Lower lobe of right lung (tissue), 2 donors: ENCODE measurements around the gene CLMP. TPM values are rescaled to one million over a fixed set of nuclear protein-coding genes. Genes with fewer than 3 reads are reported as not detected.
A peak's percentile ranks its signal among the peaks of the same experiment; 100 is the strongest.

Source experiments
- ATAC-seq, 2 donors: fragments of 200-7000 bp; cut with Tn5 transposase; one replicate each; pipeline ENCODE4 v1.9.1; 2020 to 2022; ENCODE audit warnings: mild to moderate bottlenecking in 2 of 2, moderate library complexity in 2 of 2
- DNase-seq: peaks from one replicate; pipeline ENCODE4 v3.0.0-alpha.2; 2020
- H3K27ac ChIP-seq: fragments of 200-600 bp; one replicate; pipeline ENCODE4 v1.8.0; 2022
- H3K27me3 ChIP-seq: fragments of 200-600 bp; one replicate; pipeline ENCODE4 v1.8.0; 2022; ENCODE audit warnings: low read depth
- H3K36me3 ChIP-seq: fragments of 200-600 bp; one replicate; pipeline ENCODE4 v1.8.0; 2022; ENCODE audit warnings: mild to moderate bottlenecking
- H3K4me1 ChIP-seq: fragments of 200-600 bp; one replicate; pipeline ENCODE4 v1.8.0; 2022
- H3K4me3 ChIP-seq: fragments of 200-600 bp; one replicate; pipeline ENCODE4 v1.8.0; 2022; ENCODE audit warnings: mild to moderate bottlenecking
- H3K9me3 ChIP-seq: fragments of 200-600 bp; one replicate; pipeline ENCODE4 v1.8.0; 2022
- intact Hi-C: fragments of 100-400 bp; cut with DNase I; formaldehyde crosslinking; loops from one replicate; pipeline ENCODE4 v1.11.0; 2022
- long read RNA-seq: library from polyadenylated mRNA; unstranded; transcript quantifications from one replicate; pipeline ENCODE4 v2.0.0, GENCODE V29; 2021
- total RNA-seq: library from RNA; stranded (reverse); fragmentation: NEBNext Ultra II Directional; extraction: Animal tissue kit (Norgen Biotek cat#: 25700); gene quantifications from one replicate; pipeline ENCODE4 v1.2.1, GENCODE V29; 2021
- TF ChIP-seq, protein P1 (sequence below): fragments of 200-600 bp; IDR thresholded peaks from one replicate; pipeline ENCODE4 v1.8.0; 2022; ENCODE audit warnings: antibody characterized with exemption, mild to moderate bottlenecking
- donor health status: DM: no; HTN: yes; CAD: no; lungs with severe emphysema.

Gene CLMP, protein sequence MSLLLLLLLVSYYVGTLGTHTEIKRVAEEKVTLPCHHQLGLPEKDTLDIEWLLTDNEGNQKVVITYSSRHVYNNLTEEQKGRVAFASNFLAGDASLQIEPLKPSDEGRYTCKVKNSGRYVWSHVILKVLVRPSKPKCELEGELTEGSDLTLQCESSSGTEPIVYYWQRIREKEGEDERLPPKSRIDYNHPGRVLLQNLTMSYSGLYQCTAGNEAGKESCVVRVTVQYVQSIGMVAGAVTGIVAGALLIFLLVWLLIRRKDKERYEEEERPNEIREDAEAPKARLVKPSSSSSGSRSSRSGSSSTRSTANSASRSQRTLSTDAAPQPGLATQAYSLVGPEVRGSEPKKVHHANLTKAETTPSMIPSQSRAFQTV
- total RNA-seq, result 15.1 TPM
- long read RNA-seq, full-length matches to known transcripts, result 6 of 15 reads
- long read RNA-seq, partial matches to known transcripts, result 2 of 15 reads
- long read RNA-seq, other reads (novel, unspliced or antisense), result 7 of 15 reads

DNA sequence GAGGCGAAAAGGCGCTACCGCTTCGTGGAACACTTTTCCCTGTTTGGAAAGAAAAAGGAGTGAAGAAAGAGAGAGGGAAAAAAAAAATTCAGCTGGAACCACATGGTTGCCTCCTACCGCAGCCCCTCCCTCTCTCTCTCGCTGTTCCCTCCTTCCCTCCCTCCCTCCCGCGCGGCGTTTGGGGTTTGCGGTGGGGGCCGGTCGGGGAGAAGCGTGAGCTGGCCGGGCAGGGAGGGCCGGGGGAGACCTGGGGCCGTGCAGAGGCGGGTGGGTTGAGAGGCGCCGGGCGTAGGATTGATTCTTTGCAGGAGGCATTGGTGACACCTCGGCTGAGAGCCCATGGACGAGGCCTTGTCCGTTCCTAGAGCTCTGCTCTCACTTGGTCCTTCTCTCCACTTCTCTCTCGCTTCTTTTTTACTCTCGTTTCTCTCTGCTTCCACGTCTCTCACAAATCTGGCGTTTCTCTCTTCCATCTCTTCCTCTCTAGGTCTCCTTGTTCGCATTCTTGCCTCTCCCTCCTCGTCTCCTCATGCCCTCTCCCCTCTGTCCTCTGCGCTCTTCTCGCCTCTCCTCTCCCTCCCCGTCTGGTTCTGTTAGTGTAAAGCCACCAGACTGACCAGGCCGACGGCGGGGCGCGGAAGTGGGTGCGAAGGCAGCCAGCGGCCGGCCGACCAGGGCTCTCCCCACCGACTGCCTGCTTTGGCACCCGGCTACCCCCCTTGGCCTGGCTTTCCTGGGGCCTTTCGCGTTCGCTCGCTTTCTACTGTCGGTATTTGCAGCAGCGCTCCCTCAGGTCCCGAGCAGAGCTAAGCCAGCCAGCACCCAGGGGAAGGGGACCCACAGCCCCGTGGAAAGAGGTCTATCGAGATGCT is at the start of gene CLMP:
Gene CLMP, minus strand, starts transcription at position 61 of the 872 bp plus-strand sequence. CDS start 308 bp downstream, outside the sequence.
- Histone ChIP-seq H3K9me3 (no peaks in the 10 kb centered on the region), H3K27me3 (peaks cover 51% of the 10 kb centered on the region), H3K27ac (peak within 1 kb of the TSS; percentile 64), H3K4me3 (peak within 1 kb of the TSS; percentile 51), H3K36me3 (no peaks in the 10 kb centered on the region), H3K4me1 (peaks cover 16% of the 10 kb centered on the region)
- no peak for DNase-seq
- TF ChIP-seq, protein P1, sequence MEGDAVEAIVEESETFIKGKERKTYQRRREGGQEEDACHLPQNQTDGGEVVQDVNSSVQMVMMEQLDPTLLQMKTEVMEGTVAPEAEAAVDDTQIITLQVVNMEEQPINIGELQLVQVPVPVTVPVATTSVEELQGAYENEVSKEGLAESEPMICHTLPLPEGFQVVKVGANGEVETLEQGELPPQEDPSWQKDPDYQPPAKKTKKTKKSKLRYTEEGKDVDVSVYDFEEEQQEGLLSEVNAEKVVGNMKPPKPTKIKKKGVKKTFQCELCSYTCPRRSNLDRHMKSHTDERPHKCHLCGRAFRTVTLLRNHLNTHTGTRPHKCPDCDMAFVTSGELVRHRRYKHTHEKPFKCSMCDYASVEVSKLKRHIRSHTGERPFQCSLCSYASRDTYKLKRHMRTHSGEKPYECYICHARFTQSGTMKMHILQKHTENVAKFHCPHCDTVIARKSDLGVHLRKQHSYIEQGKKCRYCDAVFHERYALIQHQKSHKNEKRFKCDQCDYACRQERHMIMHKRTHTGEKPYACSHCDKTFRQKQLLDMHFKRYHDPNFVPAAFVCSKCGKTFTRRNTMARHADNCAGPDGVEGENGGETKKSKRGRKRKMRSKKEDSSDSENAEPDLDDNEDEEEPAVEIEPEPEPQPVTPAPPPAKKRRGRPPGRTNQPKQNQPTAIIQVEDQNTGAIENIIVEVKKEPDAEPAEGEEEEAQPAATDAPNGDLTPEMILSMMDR, result no peak
- peak; percentile 67 to 75 for ATAC-seq
- intact Hi-C loops, result no loop called here

DNA sequence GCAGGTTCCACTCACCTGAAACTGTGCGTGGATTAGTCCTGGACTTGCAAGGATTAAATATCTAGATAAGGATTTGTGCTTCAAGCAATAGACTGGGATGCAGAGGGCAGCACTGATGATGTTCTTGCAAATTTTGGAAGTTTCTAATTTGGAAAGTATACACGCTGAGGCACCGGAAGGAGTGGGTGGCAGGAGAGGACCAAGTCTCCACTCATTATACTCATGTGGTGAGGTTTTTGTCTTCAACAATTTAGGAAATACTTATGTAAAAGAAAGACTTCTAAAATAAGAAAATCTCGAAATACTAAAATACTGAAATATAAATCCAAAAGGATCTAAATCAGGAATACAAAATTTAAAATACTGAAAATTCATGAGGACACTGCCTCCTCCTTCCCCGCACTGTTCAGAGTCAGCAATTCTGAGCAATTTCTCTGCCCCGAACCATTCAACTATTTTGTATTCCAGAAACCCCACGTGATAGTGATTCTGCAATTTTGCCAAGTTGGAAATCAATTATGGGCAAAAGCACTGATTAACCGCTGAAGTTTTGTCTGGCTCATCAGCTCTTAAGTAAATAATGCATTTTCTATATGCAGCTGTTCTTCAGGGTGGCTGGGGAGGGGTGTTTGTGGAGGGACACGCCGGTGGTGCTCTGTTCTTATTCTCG is 47.0 kb upstream of the CLMP start:
- no peak for ATAC-seq
- H3K9me3 ChIP-seq, result no peaks in the 10 kb centered on the region
- DNase-seq, result no peak
- H3K4me1 ChIP-seq, result no peaks in the 10 kb centered on the region
- no peaks in the 10 kb centered on the region for H3K36me3 ChIP-seq
- no peaks in the 10 kb centered on the region for H3K27me3 ChIP-seq
- intact Hi-C loops, result no loop called here
- H3K27ac ChIP-seq, result no peak overlapping the region
- TF ChIP-seq, protein P1, result no peak
- no peak overlapping the region for H3K4me3 ChIP-seq

DNA sequence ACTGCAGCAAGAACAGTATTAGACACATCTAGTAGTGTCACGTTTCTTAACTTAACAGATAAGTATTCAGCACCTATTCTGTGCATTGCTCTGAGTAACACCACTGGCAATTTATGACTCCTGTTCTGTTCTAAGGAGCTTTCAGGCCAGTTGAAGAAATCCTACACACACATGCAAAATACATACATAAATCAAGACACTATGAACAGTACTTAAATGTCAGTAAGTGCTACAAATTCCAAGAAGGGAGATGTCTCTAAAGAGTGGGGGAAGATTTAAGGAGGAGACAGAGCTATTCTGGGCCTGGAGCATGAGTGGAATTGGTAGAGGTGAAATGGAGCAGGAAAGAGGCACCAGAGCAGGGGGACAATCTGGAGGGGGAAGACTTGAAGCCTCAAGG is 46.2 kb upstream of the CLMP start:
- H3K9me3 ChIP-seq, result no peaks in the 10 kb centered on the region
- no peak for ATAC-seq
- intact Hi-C loops, result no loop called here
- TF ChIP-seq, protein P1, result no peak
- no peak for DNase-seq
- no peak overlapping the region for H3K4me3 ChIP-seq
- H3K36me3 ChIP-seq, result no peaks in the 10 kb centered on the region
- H3K4me1 ChIP-seq, result no peaks in the 10 kb centered on the region
- H3K27me3 ChIP-seq, result no peaks in the 10 kb centered on the region
- H3K27ac ChIP-seq, result no peak overlapping the region

DNA sequence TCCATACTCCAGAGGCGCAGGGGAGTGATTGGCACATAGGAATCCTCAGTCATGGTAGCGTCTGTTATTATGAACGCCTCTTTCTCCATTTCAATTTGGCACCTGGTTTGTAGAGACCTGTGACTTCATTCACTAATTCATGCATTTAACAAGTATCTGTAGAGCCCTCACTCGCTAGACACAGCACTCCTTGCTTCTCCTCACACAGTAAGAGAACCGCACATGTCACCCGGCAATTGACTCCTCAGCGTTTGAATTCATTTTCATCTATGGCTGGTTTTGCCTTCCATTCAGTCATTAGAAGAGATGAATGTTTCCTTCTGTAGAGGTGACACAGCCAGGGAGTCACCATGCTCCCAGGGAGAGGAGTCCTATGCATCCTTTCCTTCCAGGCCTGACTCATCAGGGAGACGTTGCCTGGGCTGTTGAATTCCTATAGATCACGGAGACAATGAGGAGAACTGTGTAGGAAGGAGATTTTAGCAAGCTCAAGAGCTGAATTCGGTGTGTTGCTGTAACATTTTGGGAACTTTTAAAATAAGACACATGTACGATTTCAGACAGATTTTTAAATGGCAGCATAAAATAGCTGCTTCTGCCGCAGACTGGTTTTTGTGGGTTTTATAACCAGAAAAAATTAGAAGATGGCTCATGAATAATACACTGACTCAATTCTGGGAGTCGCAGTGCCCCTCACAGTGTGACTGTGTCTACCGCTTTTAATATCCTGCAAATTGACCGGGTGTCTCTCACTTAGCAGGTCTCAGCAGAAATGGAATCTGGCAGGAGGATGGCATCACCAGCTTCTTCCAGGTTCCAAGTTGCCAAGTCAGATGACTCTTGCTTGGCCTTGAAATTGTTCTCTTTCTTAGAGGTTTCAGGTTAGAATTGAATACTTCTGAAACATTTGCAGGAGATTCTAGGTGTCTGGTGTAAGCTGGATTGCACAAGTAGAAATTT is 44.4 kb upstream of the CLMP start:
- H3K4me1 ChIP-seq, result no peaks in the 10 kb centered on the region
- no peaks in the 10 kb centered on the region for H3K9me3 ChIP-seq
- TF ChIP-seq, protein P1, result no peak
- no peak for ATAC-seq
- no peak overlapping the region for H3K27ac ChIP-seq
- no peak for DNase-seq
- no peaks in the 10 kb centered on the region for H3K36me3 ChIP-seq
- no peaks in the 10 kb centered on the region for H3K27me3 ChIP-seq
- H3K4me3 ChIP-seq, result no peak overlapping the region
- intact Hi-C loops, result no loop called here
